ENCODE data around the gene SULF2.

SULF2 gene

DNA sequence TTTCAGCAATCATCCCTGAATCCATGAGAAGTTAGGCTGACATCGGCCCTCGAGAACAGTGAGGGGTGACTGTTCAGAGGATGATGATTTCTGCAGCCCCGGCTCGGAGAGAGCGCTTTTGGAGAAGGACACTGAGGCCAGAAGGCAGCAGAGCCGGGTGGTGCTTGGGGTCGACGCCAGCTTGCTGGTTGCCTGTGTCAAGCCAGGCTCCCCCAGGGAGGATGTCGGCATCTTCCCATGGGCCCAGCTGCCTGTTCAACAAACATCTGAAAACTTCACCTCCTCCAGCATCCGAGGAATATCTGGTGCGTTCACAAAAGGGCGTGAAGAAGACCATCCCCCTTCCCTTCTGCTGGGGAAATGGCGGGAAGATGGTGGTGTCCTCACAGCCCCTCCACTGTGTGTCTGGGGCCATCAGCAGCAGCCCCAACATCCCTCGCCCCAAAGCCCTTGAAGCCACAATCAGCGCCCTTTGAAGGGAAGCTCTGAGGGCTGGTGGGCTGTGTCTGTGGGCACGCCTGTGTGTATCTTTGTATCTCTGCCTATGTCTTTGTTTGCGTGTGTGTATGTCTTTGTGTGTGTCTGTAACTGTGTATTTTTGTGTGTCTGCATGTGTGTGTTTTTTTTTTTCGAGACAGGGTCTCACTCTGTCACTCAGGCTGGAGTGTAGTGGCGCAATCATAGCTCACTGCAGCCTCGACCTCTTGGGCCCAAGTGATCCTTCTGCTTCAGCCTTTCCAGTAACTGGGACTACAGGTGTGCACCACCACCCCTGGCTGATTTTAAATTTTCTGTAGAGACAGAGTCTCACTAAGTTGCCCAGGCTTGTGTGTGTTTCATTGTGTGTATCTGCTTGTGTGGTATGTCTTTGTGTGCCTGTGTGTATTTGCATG lies 97.9 kb downstream of the SULF2 start:
- TF ChIP-seq EZH2phosphoT487 (IDR thresholded peaks at IDR 0.05; ENCODE audit: borderline replicate concordance), result no peak
- TF ChIP-seq, protein P1, sequence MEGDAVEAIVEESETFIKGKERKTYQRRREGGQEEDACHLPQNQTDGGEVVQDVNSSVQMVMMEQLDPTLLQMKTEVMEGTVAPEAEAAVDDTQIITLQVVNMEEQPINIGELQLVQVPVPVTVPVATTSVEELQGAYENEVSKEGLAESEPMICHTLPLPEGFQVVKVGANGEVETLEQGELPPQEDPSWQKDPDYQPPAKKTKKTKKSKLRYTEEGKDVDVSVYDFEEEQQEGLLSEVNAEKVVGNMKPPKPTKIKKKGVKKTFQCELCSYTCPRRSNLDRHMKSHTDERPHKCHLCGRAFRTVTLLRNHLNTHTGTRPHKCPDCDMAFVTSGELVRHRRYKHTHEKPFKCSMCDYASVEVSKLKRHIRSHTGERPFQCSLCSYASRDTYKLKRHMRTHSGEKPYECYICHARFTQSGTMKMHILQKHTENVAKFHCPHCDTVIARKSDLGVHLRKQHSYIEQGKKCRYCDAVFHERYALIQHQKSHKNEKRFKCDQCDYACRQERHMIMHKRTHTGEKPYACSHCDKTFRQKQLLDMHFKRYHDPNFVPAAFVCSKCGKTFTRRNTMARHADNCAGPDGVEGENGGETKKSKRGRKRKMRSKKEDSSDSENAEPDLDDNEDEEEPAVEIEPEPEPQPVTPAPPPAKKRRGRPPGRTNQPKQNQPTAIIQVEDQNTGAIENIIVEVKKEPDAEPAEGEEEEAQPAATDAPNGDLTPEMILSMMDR (conservative IDR thresholded peaks at IDR 0.05; ENCODE audit: low read length), result no peak

DNA sequence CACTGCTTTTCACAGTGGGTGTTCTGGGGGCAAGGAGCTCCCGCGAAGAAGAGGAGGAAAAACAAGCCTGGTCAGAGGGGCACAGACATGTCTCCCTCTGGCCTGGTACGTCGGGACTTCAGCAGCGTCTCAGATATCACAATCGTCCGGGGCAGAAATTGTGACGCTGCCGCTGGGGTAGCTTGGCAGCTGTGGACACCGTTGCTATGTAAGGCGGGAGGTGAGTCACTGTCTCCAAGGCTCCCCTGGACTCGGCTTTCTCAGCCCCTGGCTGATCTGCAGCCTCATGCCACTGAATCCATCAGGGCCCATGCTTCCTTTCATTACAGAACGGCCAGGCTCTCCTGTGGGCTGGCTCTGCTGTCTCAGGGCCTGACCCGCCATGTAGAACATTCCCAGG lies 98.7 kb downstream of the SULF2 start:
- peaks cover 7% of the 10 kb centered on the region for H3K9me3 ChIP-seq (ENCODE audit: insufficient read depth, low read depth, low read length)
- H3K79me2 ChIP-seq (ENCODE audit: insufficient read depth, low read length), result no peaks in the 10 kb centered on the region
- H3K4me3 ChIP-seq (ENCODE audit: low read length, poor library complexity, severe bottlenecking), result no peak overlapping the region
- no peaks in the 10 kb centered on the region for H4K20me1 ChIP-seq (ENCODE audit: insufficient read depth, low read length, poor library complexity, severe bottlenecking)
- no peak overlapping the region for H3K9ac ChIP-seq (ENCODE audit: low read depth, low read length, poor library complexity, severe bottlenecking)
- no peak overlapping the region for H2AFZ ChIP-seq (ENCODE audit: low read length)
- H3K4me1 ChIP-seq (ENCODE audit: insufficient read depth, low read length, poor library complexity, severe bottlenecking), result no peaks in the 10 kb centered on the region
- H3F3A ChIP-seq (ENCODE audit: low read depth), result no peaks in the 10 kb centered on the region
- TF ChIP-seq EZH2phosphoT487 (IDR thresholded peaks at IDR 0.05; ENCODE audit: borderline replicate concordance), result no peak
- TF ChIP-seq, protein P1 (conservative IDR thresholded peaks at IDR 0.05; ENCODE audit: low read length), result no peak
- no peak overlapping the region for H3K4me2 ChIP-seq (ENCODE audit: low read depth, low read length, poor library complexity, severe bottlenecking)
- H3K27me3 ChIP-seq (ENCODE audit: insufficient read depth, low read length, poor library complexity, severe bottlenecking), result no peaks in the 10 kb centered on the region
- no peaks in the 10 kb centered on the region for H3K36me3 ChIP-seq (ENCODE audit: insufficient read depth, low read length)
- H3K9me2 ChIP-seq (replicated peaks; ENCODE audit: low read depth, low read length), result no peaks in the 10 kb centered on the region

More for the DNA sequence above, 97.9 kb downstream of the SULF2 start:
- H3K79me2 ChIP-seq (ENCODE audit: insufficient read depth, low read length), result no peaks in the 10 kb centered on the region
- H4K20me1 ChIP-seq (ENCODE audit: insufficient read depth, low read length, poor library complexity, severe bottlenecking), result no peaks in the 10 kb centered on the region
- H3K4me1 ChIP-seq (ENCODE audit: insufficient read depth, low read length, poor library complexity, severe bottlenecking), result no peaks in the 10 kb centered on the region
- H3K27me3 ChIP-seq (ENCODE audit: insufficient read depth, low read length, poor library complexity, severe bottlenecking), result no peaks in the 10 kb centered on the region
- no peaks in the 10 kb centered on the region for H3K36me3 ChIP-seq (ENCODE audit: insufficient read depth, low read length)
- H3F3A ChIP-seq (ENCODE audit: low read depth), result no peaks in the 10 kb centered on the region
- no peak overlapping the region for H3K4me3 ChIP-seq (ENCODE audit: low read length, poor library complexity, severe bottlenecking)
- no peak overlapping the region for H2AFZ ChIP-seq (ENCODE audit: low read length)
- no peak overlapping the region for H3K4me2 ChIP-seq (ENCODE audit: low read depth, low read length, poor library complexity, severe bottlenecking)
- no peaks in the 10 kb centered on the region for H3K9me2 ChIP-seq (replicated peaks; ENCODE audit: low read depth, low read length)
- H3K9ac ChIP-seq (ENCODE audit: low read depth, low read length, poor library complexity, severe bottlenecking), result no peak overlapping the region
- H3K9me3 ChIP-seq (ENCODE audit: insufficient read depth, low read depth, low read length), result peaks cover 14% of the 10 kb centered on the region

DNA sequence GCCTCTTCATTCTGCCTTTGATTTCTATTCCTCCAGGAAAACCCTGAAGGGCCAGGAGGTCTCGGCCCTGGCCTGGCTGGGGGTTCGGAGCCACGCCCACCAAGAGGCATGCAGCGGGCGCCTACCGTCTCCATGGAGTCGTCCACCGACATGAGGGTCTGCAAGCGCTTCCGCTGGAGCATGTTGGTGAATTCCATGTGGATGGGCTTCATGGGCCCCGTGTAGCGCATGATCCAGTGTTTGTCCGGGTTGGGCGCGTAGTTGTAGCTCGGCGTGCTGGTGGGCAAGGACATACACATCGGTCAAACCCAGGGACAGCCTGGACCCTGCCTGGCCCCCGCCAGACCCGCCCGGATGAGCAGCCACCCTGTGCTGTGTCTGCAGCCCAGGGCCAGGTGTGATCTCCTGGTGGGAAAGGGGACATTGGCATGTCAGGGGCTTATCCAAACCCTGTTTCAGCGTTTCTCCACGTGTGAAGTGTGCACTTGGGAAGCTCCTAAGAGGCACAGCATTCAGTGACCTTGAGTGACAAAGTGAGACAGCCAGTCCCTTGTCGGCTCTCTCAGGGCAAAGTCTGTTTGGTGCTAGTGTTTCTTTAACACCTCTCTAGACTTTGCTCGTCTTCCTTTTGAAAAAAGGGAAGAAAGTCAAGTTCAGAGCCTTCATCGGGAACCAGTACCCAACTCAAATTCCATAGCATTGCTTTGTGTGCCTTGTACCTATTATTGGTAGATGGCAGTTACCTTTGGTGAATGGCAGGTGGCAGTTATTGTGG lies 100.8 kb downstream of the SULF2 start:
- H3K36me3 ChIP-seq (ENCODE audit: insufficient read depth, low read length), result no peaks in the 10 kb centered on the region
- H3K4me2 ChIP-seq (ENCODE audit: low read depth, low read length, poor library complexity, severe bottlenecking), result no peak overlapping the region
- H4K20me1 ChIP-seq (ENCODE audit: insufficient read depth, low read length, poor library complexity, severe bottlenecking), result no peaks in the 10 kb centered on the region
- no peaks in the 10 kb centered on the region for H3K9me2 ChIP-seq (replicated peaks; ENCODE audit: low read depth, low read length)
- no peak overlapping the region for H3K9ac ChIP-seq (ENCODE audit: low read depth, low read length, poor library complexity, severe bottlenecking)
- H3K4me3 ChIP-seq (ENCODE audit: low read length, poor library complexity, severe bottlenecking), result no peak overlapping the region
- no peak overlapping the region for H2AFZ ChIP-seq (ENCODE audit: low read length)
- no peaks in the 10 kb centered on the region for H3K27me3 ChIP-seq (ENCODE audit: insufficient read depth, low read length, poor library complexity, severe bottlenecking)
- TF ChIP-seq, protein P1 (conservative IDR thresholded peaks at IDR 0.05; ENCODE audit: low read length), result no peak
- TF ChIP-seq EZH2phosphoT487 (IDR thresholded peaks at IDR 0.05; ENCODE audit: borderline replicate concordance), result no peak
- no peaks in the 10 kb centered on the region for H3K9me3 ChIP-seq (ENCODE audit: insufficient read depth, low read depth, low read length)
- H3F3A ChIP-seq (ENCODE audit: low read depth), result no peaks in the 10 kb centered on the region
- no peaks in the 10 kb centered on the region for H3K79me2 ChIP-seq (ENCODE audit: insufficient read depth, low read length)
- H3K4me1 ChIP-seq (ENCODE audit: insufficient read depth, low read length, poor library complexity, severe bottlenecking), result no peaks in the 10 kb centered on the region
